ENCODE results near the gene AHCYL2.

DNA sequence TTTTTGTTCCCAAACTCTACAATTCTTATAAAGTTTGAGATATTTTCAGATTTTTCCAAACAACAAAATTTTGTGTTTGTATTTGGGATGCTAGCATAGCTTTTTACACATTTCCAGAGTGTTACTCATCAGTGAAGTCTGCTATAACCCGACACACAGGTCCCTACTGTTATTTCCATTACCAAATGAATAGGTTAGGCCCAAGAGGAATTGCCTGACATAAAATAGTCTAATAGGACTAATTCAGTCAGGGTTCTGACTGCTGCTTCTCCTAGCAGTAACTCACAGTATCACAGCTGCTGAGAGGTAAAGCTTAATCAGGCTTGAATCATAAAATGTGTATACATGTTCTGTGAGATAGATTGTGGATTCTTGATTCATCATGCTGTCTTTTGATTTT is 160.3 kb downstream of the AHCYL2 start:
- TF ChIP-seq, protein P1, sequence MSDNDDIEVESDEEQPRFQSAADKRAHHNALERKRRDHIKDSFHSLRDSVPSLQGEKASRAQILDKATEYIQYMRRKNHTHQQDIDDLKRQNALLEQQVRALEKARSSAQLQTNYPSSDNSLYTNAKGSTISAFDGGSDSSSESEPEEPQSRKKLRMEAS (CRISPR knock-in tag; IDR thresholded peaks at IDR 0.05), result no peak
- TF ChIP-seq JUN (CRISPR knock-in tag; IDR thresholded peaks at IDR 0.05), result no peak
- TF ChIP-seq, protein P2, sequence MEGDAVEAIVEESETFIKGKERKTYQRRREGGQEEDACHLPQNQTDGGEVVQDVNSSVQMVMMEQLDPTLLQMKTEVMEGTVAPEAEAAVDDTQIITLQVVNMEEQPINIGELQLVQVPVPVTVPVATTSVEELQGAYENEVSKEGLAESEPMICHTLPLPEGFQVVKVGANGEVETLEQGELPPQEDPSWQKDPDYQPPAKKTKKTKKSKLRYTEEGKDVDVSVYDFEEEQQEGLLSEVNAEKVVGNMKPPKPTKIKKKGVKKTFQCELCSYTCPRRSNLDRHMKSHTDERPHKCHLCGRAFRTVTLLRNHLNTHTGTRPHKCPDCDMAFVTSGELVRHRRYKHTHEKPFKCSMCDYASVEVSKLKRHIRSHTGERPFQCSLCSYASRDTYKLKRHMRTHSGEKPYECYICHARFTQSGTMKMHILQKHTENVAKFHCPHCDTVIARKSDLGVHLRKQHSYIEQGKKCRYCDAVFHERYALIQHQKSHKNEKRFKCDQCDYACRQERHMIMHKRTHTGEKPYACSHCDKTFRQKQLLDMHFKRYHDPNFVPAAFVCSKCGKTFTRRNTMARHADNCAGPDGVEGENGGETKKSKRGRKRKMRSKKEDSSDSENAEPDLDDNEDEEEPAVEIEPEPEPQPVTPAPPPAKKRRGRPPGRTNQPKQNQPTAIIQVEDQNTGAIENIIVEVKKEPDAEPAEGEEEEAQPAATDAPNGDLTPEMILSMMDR (IDR thresholded peaks at IDR 0.05), result no peak
- TF ChIP-seq, protein P3, sequence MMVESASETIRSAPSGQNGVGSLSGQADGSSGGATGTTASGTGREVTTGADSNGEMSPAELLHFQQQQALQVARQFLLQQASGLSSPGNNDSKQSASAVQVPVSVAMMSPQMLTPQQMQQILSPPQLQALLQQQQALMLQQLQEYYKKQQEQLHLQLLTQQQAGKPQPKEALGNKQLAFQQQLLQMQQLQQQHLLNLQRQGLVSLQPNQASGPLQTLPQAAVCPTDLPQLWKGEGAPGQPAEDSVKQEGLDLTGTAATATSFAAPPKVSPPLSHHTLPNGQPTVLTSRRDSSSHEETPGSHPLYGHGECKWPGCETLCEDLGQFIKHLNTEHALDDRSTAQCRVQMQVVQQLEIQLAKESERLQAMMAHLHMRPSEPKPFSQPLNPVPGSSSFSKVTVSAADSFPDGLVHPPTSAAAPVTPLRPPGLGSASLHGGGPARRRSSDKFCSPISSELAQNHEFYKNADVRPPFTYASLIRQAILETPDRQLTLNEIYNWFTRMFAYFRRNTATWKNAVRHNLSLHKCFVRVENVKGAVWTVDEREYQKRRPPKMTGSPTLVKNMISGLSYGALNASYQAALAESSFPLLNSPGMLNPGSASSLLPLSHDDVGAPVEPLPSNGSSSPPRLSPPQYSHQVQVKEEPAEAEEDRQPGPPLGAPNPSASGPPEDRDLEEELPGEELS (CRISPR knock-in tag; IDR thresholded peaks at IDR 0.05), result no peak
- TF ChIP-seq ZNF671 (CRISPR knock-in tag; IDR thresholded peaks at IDR 0.05), result no peak
- TF ChIP-seq NR2C2 (CRISPR knock-in tag; IDR thresholded peaks at IDR 0.05), result no peak
- TF ChIP-seq ZNF317 (CRISPR knock-in tag; IDR thresholded peaks at IDR 0.05; ENCODE audit: borderline replicate concordance, low read depth), result no peak
- TF ChIP-seq CREB1 (CRISPR knock-in tag; IDR thresholded peaks at IDR 0.05), result no peak
- TF ChIP-seq, protein P4, sequence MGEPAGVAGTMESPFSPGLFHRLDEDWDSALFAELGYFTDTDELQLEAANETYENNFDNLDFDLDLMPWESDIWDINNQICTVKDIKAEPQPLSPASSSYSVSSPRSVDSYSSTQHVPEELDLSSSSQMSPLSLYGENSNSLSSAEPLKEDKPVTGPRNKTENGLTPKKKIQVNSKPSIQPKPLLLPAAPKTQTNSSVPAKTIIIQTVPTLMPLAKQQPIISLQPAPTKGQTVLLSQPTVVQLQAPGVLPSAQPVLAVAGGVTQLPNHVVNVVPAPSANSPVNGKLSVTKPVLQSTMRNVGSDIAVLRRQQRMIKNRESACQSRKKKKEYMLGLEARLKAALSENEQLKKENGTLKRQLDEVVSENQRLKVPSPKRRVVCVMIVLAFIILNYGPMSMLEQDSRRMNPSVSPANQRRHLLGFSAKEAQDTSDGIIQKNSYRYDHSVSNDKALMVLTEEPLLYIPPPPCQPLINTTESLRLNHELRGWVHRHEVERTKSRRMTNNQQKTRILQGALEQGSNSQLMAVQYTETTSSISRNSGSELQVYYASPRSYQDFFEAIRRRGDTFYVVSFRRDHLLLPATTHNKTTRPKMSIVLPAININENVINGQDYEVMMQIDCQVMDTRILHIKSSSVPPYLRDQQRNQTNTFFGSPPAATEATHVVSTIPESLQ (CRISPR knock-in tag; IDR thresholded peaks at IDR 0.05), result no peak
